Endodermal cell (in vitro differentiated cells): ENCODE results near the gene SEPTIN7. TPM values are rescaled to one million over a fixed set of nuclear protein-coding genes. Genes with fewer than 3 reads are reported as not detected.

ENCODE experiments used
- DNase-seq: peaks from one replicate; pipeline ENCODE4 v3.0.0-alpha.2; 2017
- H3K27ac ChIP-seq: 2 replicates; pipeline ENCODE4 v1.5.1; 2013; ENCODE audit warnings: mild to moderate bottlenecking, low read depth, low read length, moderate library complexity
- H3K27me3 ChIP-seq: 2 replicates; pipeline ENCODE4 v1.6.1; 2013; ENCODE audit warnings: mild to moderate bottlenecking, low read length, moderate library complexity; ENCODE audit not compliant: insufficient read depth, control insufficient read depth, poor library complexity, severe bottlenecking
- H3K36me3 ChIP-seq: 2 replicates; pipeline ENCODE4 v1.7.0; 2013; ENCODE audit warnings: mild to moderate bottlenecking, low read length, moderate library complexity; ENCODE audit not compliant: control insufficient read depth, insufficient read depth
- H3K4me1 ChIP-seq: one replicate; pipeline ENCODE4 v1.7.0; 2013; ENCODE audit warnings: low read length; ENCODE audit not compliant: control insufficient read depth, insufficient read depth
- H3K4me3 ChIP-seq: 2 replicates; pipeline ENCODE4 v1.5.1; 2013; ENCODE audit warnings: mild to moderate bottlenecking, low read length, moderate library complexity
- H3K9ac ChIP-seq: 2 replicates; pipeline ENCODE4 v1.6.1; 2013; ENCODE audit warnings: mild to moderate bottlenecking, low read length, moderate library complexity; ENCODE audit not compliant: poor library complexity, severe bottlenecking; ENCODE audit errors: extremely low read depth
- H3K9me3 ChIP-seq: 2 replicates; pipeline ENCODE4 v1.6.1; 2013; ENCODE audit warnings: mild to moderate bottlenecking, low read length, moderate library complexity; ENCODE audit not compliant: control insufficient read depth
- H3K27ac Mint-ChIP-seq: 2 replicates; pipeline ENCODE4 v1.8.0; 2020; ENCODE audit warnings: mixed read lengths
- H3K27me3 Mint-ChIP-seq: 2 replicates; pipeline ENCODE4 v1.8.0; 2021; ENCODE audit warnings: mild to moderate bottlenecking, mixed read lengths; ENCODE audit not compliant: insufficient read depth
- H3K36me3 Mint-ChIP-seq: 2 replicates; pipeline ENCODE4 v1.8.0; 2020; ENCODE audit warnings: low read depth, mixed read lengths
- H3K4me1 Mint-ChIP-seq: 2 replicates; pipeline ENCODE4 v1.8.0; 2020; ENCODE audit warnings: mixed read lengths
- H3K4me3 Mint-ChIP-seq: 2 replicates; pipeline ENCODE4 v1.8.0; 2020; ENCODE audit warnings: mild to moderate bottlenecking, moderate library complexity, mixed read lengths
- H3K9me3 Mint-ChIP-seq: 2 replicates; pipeline ENCODE4 v1.8.0; 2020; ENCODE audit warnings: mild to moderate bottlenecking, mixed read lengths
- CTCF ChIP-seq: fragments of 200-600 bp; sonication (generic); conservative IDR thresholded peaks from 2 replicates; pipeline ENCODE4 v1.5.0; 2021; ENCODE audit warnings: antibody characterized with exemption, mild to moderate bottlenecking
- WGBS, 2 experiments: methylation state at CpG; one replicate each; pipeline versions ENCODE4 v1.1.5 to v1.1.7; 2013; ENCODE audit warnings: missing lambda C conversion rate in 2 of 2, mixed read lengths in 1 of 2; ENCODE audit not compliant: insufficient coverage in 1 of 2, insufficient read length in 1 of 2; 5-methylcytosine and 5-hydroxymethylcytosine counted together
- total RNA-seq, 2 donors: library from RNA; stranded (reverse); fragmentation: NEBNext Ultra II Directional in 1 of 2; extraction: Animal tissue kit (Norgen Biotek cat#: 25700) in 1 of 2; gene quantifications; 2 replicates in 1 of 2; 3 replicates in 1 of 2; pipeline ENCODE4 v1.2.1, GENCODE V29; 2021

Gene SEPTIN7
- total RNA-seq, 2 donors from 2014 or later, result 206 to 216 TPM

GRCh38 chr7:35826751-35827150 lies 25.9 kb downstream of the SEPTIN7 start:
- H3K4me3 Mint-ChIP-seq, result no peak overlapping the region
- H3K4me1 ChIP-seq, result no peaks in the 10 kb centered on the region
- H3K27me3 ChIP-seq, result no peaks in the 10 kb centered on the region
- peaks cover 4% of the 10 kb centered on the region for H3K36me3 ChIP-seq
- H3K9ac ChIP-seq, result no peak overlapping the region
- no peak for DNase-seq
- peaks cover 9% of the 10 kb centered on the region for H3K9me3 ChIP-seq
- 100% methylated on average over 1 to 4 of the region's 4 CpGs for WGBS, 2 experiments
- H3K27ac Mint-ChIP-seq, result no peak overlapping the region
- peaks cover 2% of the 10 kb centered on the region for H3K9me3 Mint-ChIP-seq
- H3K4me3 ChIP-seq, result no peak overlapping the region
- H3K27me3 Mint-ChIP-seq, result no peaks in the 10 kb centered on the region
- H3K27ac ChIP-seq, result no peak overlapping the region
- H3K36me3 Mint-ChIP-seq, result peaks cover 5% of the 10 kb centered on the region
- peaks cover 14% of the 10 kb centered on the region for H3K4me1 Mint-ChIP-seq
- no peak for TF ChIP-seq CTCF

- Mint-ChIP-seq H3K4me3 (no peak overlapping the region), H3K4me1 (peaks cover 14% of the 10 kb centered on the region), H3K27me3 (no peaks in the 10 kb centered on the region), H3K27ac (no peak overlapping the region), H3K9me3 (no peaks in the 10 kb centered on the region), H3K36me3 (peaks cover 7% of the 10 kb centered on the region)
- no peak for TF ChIP-seq CTCF
- no peaks in the 10 kb centered on the region for H3K9me3 ChIP-seq
- WGBS, 2 experiments, result 91 to 92% methylated on average over 4 to 6 of the region's 6 CpGs
- peaks cover 19% of the 10 kb centered on the region for H3K36me3 ChIP-seq
- H3K4me1 ChIP-seq, result peaks cover under 1% of the 10 kb centered on the region
- no peak overlapping the region for H3K27ac ChIP-seq
- no peak overlapping the region for H3K4me3 ChIP-seq
- DNase-seq, result no peak
- no peaks in the 10 kb centered on the region for H3K27me3 ChIP-seq
- H3K9ac ChIP-seq, result no peak overlapping the region
Observed at GRCh38 chr7:35828817-35829216, 28.0 kb downstream of the SEPTIN7 start.

GRCh38 chr7:35831208-35831607 lies 30.4 kb downstream of the SEPTIN7 start:
- Histone ChIP-seq H3K36me3 (peaks cover 40% of the 10 kb centered on the region), H3K9ac (no peak overlapping the region), H3K4me1 (peaks cover 3% of the 10 kb centered on the region), H3K27ac (no peak overlapping the region), H3K4me3 (no peak overlapping the region), H3K9me3 (no peaks in the 10 kb centered on the region), H3K27me3 (no peaks in the 10 kb centered on the region)
- no peaks in the 10 kb centered on the region for H3K9me3 Mint-ChIP-seq
- H3K27ac Mint-ChIP-seq, result peak overlapping the region; percentile 20
- H3K4me3 Mint-ChIP-seq, result no peak overlapping the region
- peaks cover 15% of the 10 kb centered on the region for H3K36me3 Mint-ChIP-seq
- TF ChIP-seq CTCF, result no peak
- H3K4me1 Mint-ChIP-seq, result peaks cover 18% of the 10 kb centered on the region
- H3K27me3 Mint-ChIP-seq, result no peaks in the 10 kb centered on the region
- no peak for DNase-seq
